Stimulated activated CD4-positive, alpha-beta T cell treated with anti-CD3 and anti-CD28 coated beads, Interleukin-1b, Interleukin-23, amount 100 ng/mL, for 1 hour (primary cell): Measurements from ENCODE around the gene SH2D6.
"Not testable (repeated sequence)": the region's sequence is repeated elsewhere in the genome, so short reads cannot be mapped to it uniquely, and the experiment has no call there.

Experiments
- DNase-seq, 2 donors: peaks; one replicate each; pipeline ENCODE4 v3.0.0-alpha.2; 2020; ENCODE audit warnings: low read depth in 2 of 2

Gene SH2D6

DNA sequence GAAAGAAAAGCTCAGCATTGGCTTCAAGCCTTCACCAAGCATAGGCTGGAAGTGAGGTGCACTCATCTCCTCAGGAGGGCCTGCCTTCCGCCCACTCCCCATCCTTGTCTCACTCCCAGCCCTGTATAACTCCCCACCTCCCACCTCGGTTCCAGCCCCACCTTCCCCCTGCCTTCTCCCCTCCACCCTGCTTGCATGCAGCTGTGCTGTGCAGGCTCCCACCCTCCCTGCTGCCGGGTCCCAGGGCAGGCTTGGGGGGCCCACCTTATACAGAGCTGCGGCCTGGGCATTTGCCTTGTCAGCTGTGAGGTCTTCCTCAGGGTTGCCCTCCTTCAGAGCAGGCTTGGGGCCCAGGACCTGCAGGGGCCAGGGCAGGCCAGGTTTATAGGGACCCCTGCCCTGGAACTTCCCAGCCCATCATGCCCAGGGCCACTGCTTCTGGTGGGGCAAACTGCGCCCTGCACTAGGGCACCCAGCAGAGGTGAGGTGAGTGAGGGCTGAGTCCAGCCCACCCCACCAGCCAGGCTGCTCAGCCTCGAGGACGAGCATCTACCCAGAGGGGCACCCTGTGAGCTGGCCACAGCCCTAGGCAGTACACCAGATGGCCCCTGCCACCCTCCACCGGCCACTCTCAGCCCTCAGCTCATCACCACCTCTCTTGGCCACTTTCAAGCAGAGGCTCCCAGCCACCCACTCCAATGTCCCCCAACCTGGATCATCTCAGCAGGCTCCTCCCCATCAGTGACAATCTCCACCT, 19.9 kb upstream of the SH2D6 start:
- no peak for DNase-seq

DNA sequence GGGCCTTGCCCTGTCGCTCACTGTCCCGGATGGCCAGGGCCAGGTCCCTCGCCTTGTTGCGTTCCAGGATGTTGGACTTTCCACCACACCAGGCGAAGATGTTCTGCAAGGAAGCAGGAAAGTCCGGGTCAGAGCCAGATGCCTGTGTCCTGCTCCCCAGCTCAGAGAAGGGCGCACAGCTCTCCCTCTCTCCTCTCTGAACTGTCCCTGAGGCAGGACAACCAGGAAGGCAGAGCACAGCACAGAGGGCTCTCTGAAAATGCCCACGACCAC, 19.4 kb upstream of the SH2D6 start:
- DNase-seq, result no peak

GRCh38 chr2:85400023-85400422, 18.5 kb upstream of the SH2D6 start:
- DNase-seq, result no peak

- no peak for DNase-seq
These were observed 17.7 kb upstream of the SH2D6 start for GRCh38 chr2:85400541-85401463.

GRCh38 chr2:85401464-85401805, 17.1 kb upstream of the SH2D6 start:
- DNase-seq, result no peak

- DNase-seq, result no peak
These were observed 16.7 kb upstream of the SH2D6 start for GRCh38 chr2:85401844-85402243.

GRCh38 chr2:85405201-85406059, 13.1 kb upstream of the SH2D6 start:
- DNase-seq, result peak in 1 of 2 donors; percentile 36

DNA sequence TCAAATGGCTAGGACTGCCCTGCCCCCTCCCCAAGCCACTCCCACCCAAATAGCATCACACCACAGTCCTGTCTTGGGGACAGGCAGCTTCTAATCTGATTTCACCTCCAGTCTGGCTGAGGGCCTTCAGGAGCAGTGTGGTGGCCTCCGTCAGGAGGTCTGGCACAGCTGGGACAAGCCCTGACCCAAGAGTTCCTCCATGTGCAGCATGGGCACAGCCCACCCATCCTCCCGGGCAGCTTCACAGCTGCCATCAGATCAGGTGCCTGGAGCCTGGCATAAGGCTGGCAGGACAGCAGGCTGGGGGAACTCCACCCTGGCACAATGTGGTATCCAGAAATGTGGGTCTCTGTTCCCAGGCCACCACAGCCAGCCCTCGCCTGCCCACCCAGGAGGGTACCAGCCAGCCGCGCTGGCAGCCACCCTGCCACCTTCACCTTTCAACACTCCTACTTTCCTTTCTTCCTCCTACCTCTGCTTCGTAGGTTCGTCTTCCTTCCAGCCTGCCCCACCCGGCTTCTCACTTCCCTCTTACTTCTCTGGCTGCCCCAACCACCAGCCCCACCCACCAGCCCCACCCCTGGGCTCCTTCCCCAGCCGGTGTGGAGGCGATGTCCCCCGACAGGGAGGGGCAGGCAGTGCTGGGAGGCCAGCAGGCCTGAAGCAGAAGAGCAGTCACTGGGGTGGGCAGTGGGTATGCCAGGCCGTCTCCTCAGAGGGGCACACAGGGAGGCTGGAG, 8.5 kb upstream of the SH2D6 start, which contains the start of gene CAPG:
Gene CAPG, minus strand, starts transcription at position 522 of the 739 bp plus-strand sequence. CDS start 8,221 bp downstream, outside the sequence.
- DNase-seq, result no peak

- no peak for DNase-seq
These were observed 7.7 kb upstream of the SH2D6 start for GRCh38 chr2:85410584-85411404.

DNA sequence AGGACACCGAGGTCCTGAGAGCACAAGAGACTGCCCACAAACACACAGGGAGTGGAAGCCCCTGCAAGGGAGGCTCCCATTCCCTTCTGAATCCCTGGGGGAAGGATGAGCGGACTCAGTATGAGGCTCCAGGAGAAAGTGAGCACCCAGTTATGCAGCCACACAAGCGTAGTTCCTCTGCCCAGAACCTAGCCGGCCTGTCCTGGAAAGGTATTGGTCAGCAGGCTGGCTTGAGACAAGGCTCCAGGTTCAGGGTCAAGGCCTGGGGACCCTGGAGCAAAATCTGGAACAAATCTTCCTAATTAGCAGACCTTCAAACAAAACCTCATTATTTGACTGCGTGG, 7.1 kb upstream of the SH2D6 start:
- no peak for DNase-seq

DNA sequence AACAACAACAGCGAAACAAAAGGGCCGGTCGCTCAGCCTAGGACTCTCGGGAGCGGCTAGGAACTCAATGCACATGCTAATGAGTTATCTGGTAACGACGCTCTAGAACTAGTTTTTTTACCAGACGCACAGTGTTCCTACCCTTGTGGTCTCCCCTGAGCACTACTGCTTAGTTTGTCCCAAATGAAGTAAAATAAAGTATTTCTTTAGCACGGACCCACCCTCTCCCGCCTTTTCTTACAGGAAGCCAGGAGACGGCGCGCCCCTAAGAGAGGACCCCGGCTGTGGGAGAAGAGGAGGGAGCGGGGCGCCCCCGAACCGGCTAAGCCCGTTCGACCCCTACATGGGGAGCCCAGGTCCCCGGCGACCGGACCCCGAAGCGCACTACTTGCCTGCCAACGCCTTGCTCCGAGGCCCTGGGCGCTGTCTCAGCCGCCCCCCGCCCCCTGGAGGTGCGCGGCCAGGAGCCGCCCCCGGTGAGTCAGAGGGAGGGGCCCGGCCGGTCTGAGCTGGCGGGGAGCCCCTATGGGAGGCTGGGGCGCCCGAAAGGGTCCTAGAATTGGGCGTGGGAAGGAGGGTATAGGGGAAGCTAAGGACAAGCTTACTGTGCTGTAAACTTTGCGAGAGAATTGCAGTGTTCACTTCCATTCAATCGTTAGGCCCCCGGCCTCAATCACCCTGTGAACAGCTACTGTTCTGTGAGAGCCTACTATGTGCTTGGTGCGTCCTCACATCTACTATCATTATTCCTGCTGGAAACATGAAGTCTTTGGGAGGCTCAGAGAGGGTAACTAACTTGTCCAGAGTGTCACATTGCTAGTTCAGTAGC, 4.7 kb upstream of the SH2D6 start:
- peak in 1 of 2 donors; percentile 24 for DNase-seq

GRCh38 chr2:85414421-85414759, 4.1 kb upstream of the SH2D6 start:
- not testable (repeated sequence) for DNase-seq

DNA sequence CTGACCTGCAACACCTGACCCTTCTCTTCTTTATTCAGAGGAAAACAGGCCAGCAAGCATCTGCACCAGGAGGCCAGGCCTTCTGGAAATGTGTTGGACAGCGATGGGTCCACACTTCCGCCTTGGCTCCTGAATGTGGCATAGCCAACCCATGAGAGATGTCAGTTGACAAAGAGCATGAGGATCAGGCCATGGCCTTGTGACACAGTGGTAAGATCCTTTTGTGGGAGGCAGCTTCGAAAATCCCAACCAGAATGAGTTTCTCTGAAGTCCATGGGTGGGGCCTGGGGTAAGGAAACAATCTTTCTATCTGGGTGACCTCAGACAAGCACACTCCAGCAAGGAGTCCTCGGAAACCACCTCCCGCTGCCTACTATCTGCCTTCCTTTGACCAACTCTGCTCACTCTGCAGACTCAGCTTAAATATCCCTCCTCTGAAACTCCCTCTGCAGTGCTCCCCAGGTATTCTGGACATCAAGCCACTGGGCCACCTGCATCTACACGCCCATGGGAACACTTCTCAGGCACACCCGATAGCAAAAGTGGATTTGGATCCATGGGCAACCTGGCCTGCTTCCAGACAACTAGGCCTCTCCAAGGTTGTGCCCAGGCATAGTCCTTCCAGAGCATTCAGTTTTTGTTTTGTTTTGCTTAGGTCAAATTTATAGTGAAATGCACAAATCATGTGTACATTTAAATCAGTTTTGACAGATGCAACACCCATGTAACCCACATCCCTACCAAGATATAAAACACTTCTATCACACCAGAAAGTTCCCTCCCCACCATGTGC, 3.6 kb upstream of the SH2D6 start:
- no peak for DNase-seq

GRCh38 chr2:85415980-85416650, 2.4 kb upstream of the SH2D6 start:
- no peak for DNase-seq

GRCh38 chr2:85419009-85419675, 628 bp downstream of the SH2D6 start:
- DNase-seq, result no peak

- DNase-seq, result peak; percentile 80 to 96
These were observed 2.2 kb downstream of the SH2D6 start for GRCh38 chr2:85420536-85421259.
